CD4-positive, alpha-beta T cell treated with Interleukin-4 for 1 hour (primary cell): ENCODE results near the gene PLCB1.

ENCODE experiments used
- DNase-seq, 2 donors: peaks; one replicate each; pipeline ENCODE4 v3.0.0-alpha.2; 2020 to 2022

PLCB1 gene

GRCh38 chr20:8213270-8213669 lies 81.2 kb downstream of the PLCB1 start:
- DNase-seq: no peak

GRCh38 chr20:8213831-8214587 lies 81.9 kb downstream of the PLCB1 start:
- peak in 1 of 2 donors; percentile 34 for DNase-seq

GRCh38 chr20:8215361-8215781 lies 83.3 kb downstream of the PLCB1 start:
- no peak for DNase-seq

GRCh38 chr20:8216375-8217200 lies 84.5 kb downstream of the PLCB1 start:
- DNase-seq: no peak

GRCh38 chr20:8218861-8219260 lies 86.8 kb downstream of the PLCB1 start:
- no peak for DNase-seq

- DNase-seq: no peak
Observed at GRCh38 chr20:8219403-8219802, 87.3 kb downstream of the PLCB1 start.

GRCh38 chr20:8220716-8221115 lies 88.7 kb downstream of the PLCB1 start:
- DNase-seq: no peak

GRCh38 chr20:8221887-8222419 lies 89.9 kb downstream of the PLCB1 start:
- DNase-seq: no peak

GRCh38 chr20:8223091-8223870 lies 91.2 kb downstream of the PLCB1 start:
- no peak for DNase-seq

GRCh38 chr20:8225658-8226057 lies 93.6 kb downstream of the PLCB1 start:
- no peak for DNase-seq

GRCh38 chr20:8226106-8226505 lies 94.0 kb downstream of the PLCB1 start:
- DNase-seq: no peak

- no peak for DNase-seq
Observed at GRCh38 chr20:8227293-8227692, 95.2 kb downstream of the PLCB1 start.

GRCh38 chr20:8228315-8228714 lies 96.2 kb downstream of the PLCB1 start:
- no peak for DNase-seq

GRCh38 chr20:8229090-8229489 lies 97.0 kb downstream of the PLCB1 start:
- no peak for DNase-seq

GRCh38 chr20:8231038-8231437 lies 99.0 kb downstream of the PLCB1 start:
- DNase-seq: no peak

- DNase-seq: no peak
Observed at GRCh38 chr20:8232332-8232731, 100.3 kb downstream of the PLCB1 start.

- DNase-seq: no peak
Observed at GRCh38 chr20:8234580-8234979, 102.5 kb downstream of the PLCB1 start.

GRCh38 chr20:8242066-8242465 lies 110.0 kb downstream of the PLCB1 start:
- no peak for DNase-seq

- no peak for DNase-seq
Observed at GRCh38 chr20:8242827-8243724, 111.0 kb downstream of the PLCB1 start.

GRCh38 chr20:8244637-8245036 lies 112.6 kb downstream of the PLCB1 start:
- DNase-seq: no peak

GRCh38 chr20:8246153-8246552 lies 114.1 kb downstream of the PLCB1 start:
- DNase-seq: no peak

GRCh38 chr20:8246716-8247115 lies 114.7 kb downstream of the PLCB1 start:
- no peak for DNase-seq
